ENCODE results near the gene ANO10. TPM values are rescaled to one million over a fixed set of nuclear protein-coding genes. Genes with fewer than 3 reads are reported as not detected.
"Not testable (repeated sequence)": the region's sequence is repeated elsewhere in the genome, so short reads cannot be mapped to it uniquely, and the experiment has no call there.

ANO10 gene
- total RNA-seq, 1 donor from 2014 or later: 56.9 TPM

- no peak for DNase-seq (ENCODE audit: low spot score)
- H3K27me3 Mint-ChIP-seq (ENCODE audit: low read depth): no peaks in the 10 kb centered on the region
- H3K4me1 Mint-ChIP-seq (ENCODE audit: low read depth): peaks cover 5% of the 10 kb centered on the region
- TF ChIP-seq CTCF (IDR thresholded peaks at IDR 0.05): no peak
- peaks cover 13% of the 10 kb centered on the region for H3K9me3 Mint-ChIP-seq (ENCODE audit: low read depth)
- H3K27ac Mint-ChIP-seq (ENCODE audit: unreplicated experiment): no peak overlapping the region
- H3K36me3 Mint-ChIP-seq (ENCODE audit: low read depth): peaks cover 11% of the 10 kb centered on the region
- H3K4me3 Mint-ChIP-seq (ENCODE audit: unreplicated experiment): no peak overlapping the region
Observed at GRCh38 chr3:43362183-43362582, 259.6 kb downstream of the ANO10 start.

- H3K9me3 Mint-ChIP-seq (ENCODE audit: low read depth): peaks cover 21% of the 10 kb centered on the region
- no peaks in the 10 kb centered on the region for H3K27me3 Mint-ChIP-seq (ENCODE audit: low read depth)
- no peak for DNase-seq (ENCODE audit: low spot score)
- TF ChIP-seq CTCF (IDR thresholded peaks at IDR 0.05): no peak
- H3K36me3 Mint-ChIP-seq (ENCODE audit: low read depth): peaks cover 12% of the 10 kb centered on the region
- H3K27ac Mint-ChIP-seq (ENCODE audit: unreplicated experiment): no peak overlapping the region
- peaks cover 5% of the 10 kb centered on the region for H3K4me1 Mint-ChIP-seq (ENCODE audit: low read depth)
- H3K4me3 Mint-ChIP-seq (ENCODE audit: unreplicated experiment): no peak overlapping the region
Observed at GRCh38 chr3:43361077-43361476, 260.7 kb downstream of the ANO10 start.

- Mint-ChIP-seq H3K9me3 (ENCODE audit: low read depth) (peaks cover 69% of the 10 kb centered on the region), H3K36me3 (ENCODE audit: low read depth) (peaks cover 46% of the 10 kb centered on the region)
- H3K4me3 Mint-ChIP-seq (ENCODE audit: unreplicated experiment); H3K4me1 Mint-ChIP-seq (ENCODE audit: low read depth); DNase-seq (ENCODE audit: low spot score); H3K27ac Mint-ChIP-seq (ENCODE audit: unreplicated experiment); H3K27me3 Mint-ChIP-seq (ENCODE audit: low read depth): not testable (repeated sequence)
Observed at GRCh38 chr3:43356033-43356432, 265.8 kb downstream of the ANO10 start.

GRCh38 chr3:43353923-43354670 lies 267.7 kb downstream of the ANO10 start:
- no peak overlapping the region for H3K27ac Mint-ChIP-seq (ENCODE audit: unreplicated experiment)

GRCh38 chr3:43353393-43353792 lies 268.4 kb downstream of the ANO10 start:
- no peak overlapping the region for H3K27ac Mint-ChIP-seq (ENCODE audit: unreplicated experiment)
- DNase-seq (ENCODE audit: low spot score): no peak
- peaks cover 58% of the 10 kb centered on the region for H3K36me3 Mint-ChIP-seq (ENCODE audit: low read depth)
- no peaks in the 10 kb centered on the region for H3K4me1 Mint-ChIP-seq (ENCODE audit: low read depth)
- no peak overlapping the region for H3K4me3 Mint-ChIP-seq (ENCODE audit: unreplicated experiment)
- TF ChIP-seq CTCF (IDR thresholded peaks at IDR 0.05): no peak
- H3K27me3 Mint-ChIP-seq (ENCODE audit: low read depth): no peaks in the 10 kb centered on the region
- peaks cover 68% of the 10 kb centered on the region for H3K9me3 Mint-ChIP-seq (ENCODE audit: low read depth)

More at GRCh38 chr3:43353923-43354670, 267.7 kb downstream of the ANO10 start:
- H3K9me3 Mint-ChIP-seq (ENCODE audit: low read depth): peaks cover 70% of the 10 kb centered on the region
- H3K4me3 Mint-ChIP-seq (ENCODE audit: unreplicated experiment): no peak overlapping the region
- no peak for DNase-seq (ENCODE audit: low spot score)
- peaks cover 51% of the 10 kb centered on the region for H3K36me3 Mint-ChIP-seq (ENCODE audit: low read depth)
- H3K4me1 Mint-ChIP-seq (ENCODE audit: low read depth): no peaks in the 10 kb centered on the region
- TF ChIP-seq CTCF (IDR thresholded peaks at IDR 0.05): no peak
- H3K27me3 Mint-ChIP-seq (ENCODE audit: low read depth): no peaks in the 10 kb centered on the region

- no peak for DNase-seq (ENCODE audit: low spot score)
- Mint-ChIP-seq H3K36me3 (ENCODE audit: low read depth) (peaks cover 53% of the 10 kb centered on the region), H3K27me3 (ENCODE audit: low read depth) (no peaks in the 10 kb centered on the region), H3K9me3 (ENCODE audit: low read depth) (peaks cover 37% of the 10 kb centered on the region), H3K4me3 (ENCODE audit: unreplicated experiment) (no peak overlapping the region), H3K27ac (ENCODE audit: unreplicated experiment) (no peak overlapping the region), H3K4me1 (ENCODE audit: low read depth) (peaks cover 11% of the 10 kb centered on the region)
- TF ChIP-seq CTCF (IDR thresholded peaks at IDR 0.05): no peak
Observed at GRCh38 chr3:43349716-43350115, 272.1 kb downstream of the ANO10 start.
